Effector CD4-positive, alpha-beta T cell (primary cell): ENCODE results near the gene ATG4B.
"Not testable (repeated sequence)": the region's sequence is repeated elsewhere in the genome, so short reads cannot be mapped to it uniquely, and the experiment has no call there.

ENCODE experiments used
- DNase-seq: peaks from one replicate; pipeline ENCODE4 v3.0.0-alpha.2; 2020

Gene ATG4B

DNA sequence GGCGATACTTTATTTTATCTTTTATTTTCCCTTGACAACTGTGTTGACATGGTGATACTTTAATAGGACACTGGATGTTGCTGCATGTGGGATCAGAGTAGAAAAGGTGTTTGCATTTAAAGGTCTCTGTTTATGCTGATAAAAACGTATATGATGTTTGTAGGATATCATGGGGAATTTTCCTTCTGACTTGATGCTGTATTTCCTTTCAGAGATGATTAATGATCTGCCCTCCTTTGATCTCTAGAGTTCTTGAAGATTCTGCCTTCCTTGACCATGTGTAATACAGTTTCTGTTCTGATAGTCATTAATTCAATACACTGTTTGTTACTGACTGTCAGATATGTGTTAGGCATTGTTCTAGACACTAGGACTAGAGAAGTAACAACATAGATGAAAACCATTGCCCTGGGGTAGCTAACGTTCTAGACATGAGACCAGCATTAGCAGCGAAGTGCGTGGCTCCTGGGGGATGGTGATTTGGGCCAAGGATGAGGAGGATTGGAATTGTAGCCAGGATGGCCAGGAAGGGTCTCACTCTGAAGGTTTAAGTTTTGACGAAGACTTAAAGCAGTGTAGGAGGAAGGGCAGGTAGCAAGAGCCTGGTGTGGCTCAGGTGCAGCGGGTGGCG is 2.8 kb downstream of the ATG4B start:
- DNase-seq: no peak

DNA sequence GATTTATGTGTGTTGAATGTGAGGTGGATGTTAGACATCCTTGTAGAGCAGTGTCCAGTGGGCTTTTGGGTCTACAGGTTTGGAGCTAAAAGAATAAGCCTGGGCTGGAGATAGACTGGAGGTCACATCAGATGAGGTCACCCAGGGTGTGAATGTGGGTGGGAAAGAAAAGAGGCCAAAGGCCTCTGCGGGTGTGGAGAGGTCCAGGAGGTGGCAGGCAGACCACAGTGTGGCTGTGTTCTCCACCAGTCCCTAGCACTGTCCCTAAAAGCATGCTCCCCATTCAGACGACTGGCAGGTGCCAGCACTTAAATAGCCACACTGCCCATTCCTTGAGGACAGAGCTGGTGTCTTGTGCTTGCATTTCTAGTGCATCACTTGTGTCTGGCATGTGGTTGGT is 4.1 kb downstream of the ATG4B start:
- DNase-seq: no peak

DNA sequence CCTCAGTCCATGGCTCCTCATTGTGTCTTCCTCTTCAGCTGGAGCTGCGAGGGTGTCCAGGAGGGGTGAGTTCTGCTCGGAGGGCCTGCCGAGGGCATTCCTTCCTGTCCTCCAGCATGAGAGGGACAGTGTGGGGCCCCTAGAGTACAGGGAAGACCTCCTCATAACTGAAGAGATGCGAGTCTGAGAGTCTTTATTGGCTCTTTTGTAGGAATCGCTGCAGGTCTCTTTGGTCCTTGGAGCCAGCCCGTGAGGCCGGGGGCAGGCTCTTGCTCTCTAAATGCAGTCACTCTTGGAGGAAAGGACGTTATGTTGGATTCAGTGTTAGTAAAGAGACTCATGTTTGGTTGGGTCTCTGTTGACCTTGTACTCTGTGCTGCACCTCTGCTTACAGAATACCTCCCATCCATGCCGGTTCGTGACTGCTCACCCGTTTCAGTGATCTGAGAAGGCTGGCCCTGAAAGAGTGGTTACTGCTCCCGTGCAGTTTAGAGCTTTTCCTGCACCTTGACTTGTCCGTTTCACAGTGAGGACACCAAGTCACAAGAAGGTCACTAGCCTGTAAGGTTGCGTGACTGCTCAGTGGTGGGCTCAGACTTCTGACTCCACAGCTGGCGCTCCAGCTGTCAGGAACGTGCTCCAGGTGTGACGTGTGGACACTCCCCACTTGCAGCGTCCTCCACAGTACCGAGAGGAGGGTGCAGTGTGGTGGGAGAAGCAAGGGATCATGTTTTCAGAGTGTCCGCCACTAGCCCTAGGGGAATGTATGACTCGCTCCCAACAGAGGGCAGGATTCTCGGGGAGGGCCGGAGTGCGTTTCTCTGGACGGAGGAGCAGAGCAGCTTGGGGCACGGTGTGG is 7.8 kb downstream of the ATG4B start:
- no peak for DNase-seq

DNA sequence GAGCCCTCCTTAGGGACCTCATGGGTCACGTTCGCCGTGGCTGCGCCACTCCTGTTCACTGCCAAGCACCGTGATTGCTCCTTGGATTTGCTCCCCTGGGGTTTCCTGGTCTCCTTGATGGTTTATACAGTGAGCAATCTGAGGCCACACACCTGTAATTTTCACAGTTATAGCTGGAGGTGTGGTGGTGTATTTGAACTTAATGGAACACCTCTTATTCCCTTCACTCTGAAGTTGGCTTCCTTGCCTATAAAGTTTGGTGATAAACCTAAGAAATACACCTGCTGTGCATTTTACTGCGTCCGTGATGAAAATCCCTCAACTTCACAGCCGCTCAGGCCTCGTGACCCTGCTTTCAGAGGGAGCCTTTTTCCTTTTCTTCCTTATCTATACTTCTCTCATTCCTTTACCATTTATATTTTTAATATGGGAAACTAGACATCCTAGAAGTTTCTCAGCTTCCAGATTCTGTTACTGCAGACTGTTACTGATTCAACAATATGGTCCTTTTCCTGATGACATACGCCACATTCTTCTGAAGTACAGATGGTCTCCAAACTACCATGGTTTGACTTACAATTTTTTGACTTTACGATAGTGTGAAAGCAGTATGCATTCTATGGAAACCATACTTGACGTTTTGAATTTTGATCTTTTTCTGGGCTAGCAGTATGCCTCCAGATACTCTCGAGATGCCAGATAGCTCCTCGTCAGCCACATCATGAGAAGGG is 8.6 kb downstream of the ATG4B start:
- no peak for DNase-seq

DNA sequence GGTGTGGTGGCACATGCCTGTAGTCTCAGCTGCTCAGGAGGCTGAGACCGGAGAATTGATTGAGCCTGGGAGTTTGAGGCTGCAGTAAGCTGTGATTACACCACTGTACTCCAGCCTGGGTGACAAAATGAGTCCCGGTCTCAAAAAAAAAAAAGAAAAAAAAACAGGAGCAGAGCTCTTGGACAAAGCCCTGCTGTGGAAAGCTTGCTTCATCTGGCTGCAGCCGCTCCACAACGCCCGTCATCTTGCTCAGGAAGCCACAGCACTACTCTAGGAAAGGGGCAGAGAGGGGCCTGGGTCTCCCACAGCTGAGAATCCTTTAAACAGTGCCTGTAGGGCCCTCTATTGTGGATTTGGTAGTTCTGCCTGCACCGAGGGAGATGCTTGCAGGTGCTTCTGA is 11.0 kb downstream of the ATG4B start:
- no peak for DNase-seq

DNA sequence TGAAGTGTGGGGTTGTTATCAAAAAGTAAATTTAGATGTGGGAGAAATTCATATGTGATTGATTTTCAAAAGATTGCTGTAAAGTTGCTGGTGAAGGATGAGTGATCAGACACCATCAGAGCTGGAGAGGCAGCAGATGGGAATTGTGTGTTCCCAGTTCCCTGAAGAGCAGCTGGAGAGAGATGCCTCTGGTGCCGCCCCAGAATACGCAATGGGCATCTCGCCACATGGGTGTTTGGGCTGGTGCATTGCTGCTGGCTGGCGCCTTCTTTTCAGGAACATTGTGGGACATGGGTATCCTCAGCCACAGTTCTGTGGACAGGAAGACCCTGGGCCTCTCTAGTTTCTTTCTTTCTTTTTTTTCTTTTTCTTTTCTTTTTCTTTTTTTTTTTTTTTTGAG is 11.9 kb downstream of the ATG4B start:
- no peak for DNase-seq

DNA sequence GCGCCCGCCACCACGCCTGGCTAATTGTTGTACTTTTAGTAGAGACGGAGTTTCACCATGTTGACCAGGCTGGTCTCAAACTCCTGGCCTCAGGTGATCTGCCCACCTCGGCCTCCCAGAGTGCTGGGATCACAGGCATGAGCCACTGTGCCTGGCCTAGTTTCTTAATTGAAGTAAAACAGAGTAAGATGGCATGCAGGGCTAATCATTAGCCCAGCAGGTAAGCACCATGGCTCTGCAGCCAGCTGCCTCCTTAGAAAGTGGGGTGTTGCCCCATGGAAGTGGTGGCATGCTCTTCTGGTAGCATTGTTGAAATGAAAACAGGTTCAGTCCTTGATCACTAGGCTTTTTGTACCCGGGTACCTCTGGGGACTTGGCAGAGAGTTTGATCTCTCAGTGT is 12.4 kb downstream of the ATG4B start:
- no peak for DNase-seq

GRCh38 chr2:241652142-241652541 is 14.6 kb downstream of the ATG4B start:
- DNase-seq: no peak

GRCh38 chr2:241652722-241653121 is 15.2 kb downstream of the ATG4B start:
- DNase-seq: no peak

DNA sequence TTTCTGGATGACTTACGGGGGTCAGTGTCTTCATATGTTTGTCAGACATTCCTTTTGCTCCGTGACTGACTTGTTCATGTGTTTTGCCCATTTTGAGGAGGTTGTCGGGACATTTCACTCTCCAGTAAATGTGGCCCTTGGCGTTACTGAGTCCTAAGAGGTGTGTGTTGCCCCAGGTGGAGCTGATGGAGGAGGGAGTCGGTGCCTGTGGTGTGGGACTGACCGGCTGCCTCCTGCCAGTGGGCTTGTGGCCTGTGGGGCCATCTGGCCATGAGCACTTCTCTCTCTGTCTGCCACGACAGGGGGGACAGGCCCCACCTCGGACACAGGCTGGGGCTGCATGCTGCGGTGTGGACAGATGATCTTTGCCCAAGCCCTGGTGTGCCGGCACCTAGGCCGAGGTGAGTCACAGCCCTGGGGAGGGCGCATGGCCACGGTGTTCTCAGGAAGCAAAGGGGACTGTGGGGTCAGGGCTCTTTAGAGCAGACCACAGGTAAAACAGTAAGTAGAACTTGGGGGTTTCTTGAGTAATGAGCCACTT is 15.8 kb downstream of the ATG4B start:
- DNase-seq: no peak

DNA sequence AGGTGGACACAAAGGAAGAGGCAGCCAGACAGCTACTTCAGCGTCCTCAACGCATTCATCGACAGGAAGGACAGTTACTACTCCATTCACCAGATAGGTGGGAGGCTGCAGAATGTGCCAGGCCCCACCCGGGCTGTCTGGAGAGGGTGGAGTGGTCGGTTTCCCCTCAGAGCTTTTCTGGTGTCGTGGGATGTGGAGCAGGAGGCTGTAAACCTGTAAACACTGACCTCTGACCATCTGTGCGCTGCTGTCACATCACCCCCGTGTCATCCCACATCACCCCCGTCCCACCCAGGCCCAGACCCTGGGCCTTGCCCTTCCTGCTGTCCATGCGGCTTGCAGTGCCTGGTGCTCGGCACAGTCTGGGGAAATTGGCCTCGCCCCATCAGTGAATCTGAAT is 17.1 kb downstream of the ATG4B start:
- DNase-seq: no peak

GRCh38 chr2:241655516-241656189 is 18.2 kb downstream of the ATG4B start:
- no peak for DNase-seq

- no peak for DNase-seq
These were observed 18.8 kb downstream of the ATG4B start for GRCh38 chr2:241656190-241656741.

DNA sequence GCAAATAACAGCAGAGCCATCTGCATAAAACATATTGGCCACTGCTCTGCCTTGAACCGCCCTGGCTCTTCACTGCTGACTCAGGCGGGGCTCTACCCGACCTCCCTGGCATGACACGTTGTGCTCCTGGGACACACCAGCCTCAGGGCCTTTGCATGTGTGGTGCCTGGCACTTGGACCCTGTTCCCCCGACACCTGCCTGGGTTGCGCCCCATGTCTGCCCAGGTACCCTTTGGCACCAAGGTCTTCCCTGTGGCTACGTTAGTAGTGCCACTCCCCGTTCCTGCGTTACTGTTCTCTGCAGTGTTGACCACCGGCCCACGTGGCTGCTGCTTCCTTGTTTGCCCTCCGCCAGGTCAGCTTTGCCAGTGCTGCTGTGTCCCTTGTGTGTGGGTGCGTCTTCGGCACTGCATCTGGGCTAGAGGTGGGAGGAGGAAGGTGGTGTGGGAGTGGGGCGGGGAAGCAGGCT is 20.3 kb downstream of the ATG4B start:
- no peak for DNase-seq

GRCh38 chr2:241658296-241658695 is 20.8 kb downstream of the ATG4B start:
- no peak for DNase-seq

DNA sequence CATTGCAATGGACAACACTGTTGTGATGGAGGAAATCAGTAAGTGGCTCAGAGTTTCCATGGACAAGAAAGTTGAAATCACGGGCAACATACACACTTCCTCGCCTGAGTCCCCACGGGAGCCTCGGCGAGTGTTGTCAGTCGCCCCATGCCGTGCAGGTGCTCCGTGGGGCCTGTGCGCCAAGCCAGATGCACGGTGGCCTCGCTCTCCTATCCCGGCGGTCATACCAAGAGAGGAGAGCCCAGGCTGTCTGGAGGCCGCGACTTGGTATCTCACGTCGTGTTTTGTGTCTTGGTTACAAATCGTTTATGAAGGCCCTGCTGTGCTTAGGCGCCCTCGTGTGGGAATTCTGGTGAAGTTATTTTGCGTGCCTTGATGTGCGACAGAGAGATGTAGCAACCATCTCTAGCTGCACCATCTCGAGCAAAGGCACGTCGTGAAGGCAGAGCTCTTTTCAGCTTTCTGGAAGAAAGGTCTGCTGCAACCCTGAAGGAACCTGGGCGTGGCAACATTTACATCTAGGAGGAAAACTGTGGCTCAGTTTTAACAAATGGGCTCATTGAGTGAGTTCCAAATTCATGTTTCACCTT is 21.8 kb downstream of the ATG4B start:
- no peak for DNase-seq

DNA sequence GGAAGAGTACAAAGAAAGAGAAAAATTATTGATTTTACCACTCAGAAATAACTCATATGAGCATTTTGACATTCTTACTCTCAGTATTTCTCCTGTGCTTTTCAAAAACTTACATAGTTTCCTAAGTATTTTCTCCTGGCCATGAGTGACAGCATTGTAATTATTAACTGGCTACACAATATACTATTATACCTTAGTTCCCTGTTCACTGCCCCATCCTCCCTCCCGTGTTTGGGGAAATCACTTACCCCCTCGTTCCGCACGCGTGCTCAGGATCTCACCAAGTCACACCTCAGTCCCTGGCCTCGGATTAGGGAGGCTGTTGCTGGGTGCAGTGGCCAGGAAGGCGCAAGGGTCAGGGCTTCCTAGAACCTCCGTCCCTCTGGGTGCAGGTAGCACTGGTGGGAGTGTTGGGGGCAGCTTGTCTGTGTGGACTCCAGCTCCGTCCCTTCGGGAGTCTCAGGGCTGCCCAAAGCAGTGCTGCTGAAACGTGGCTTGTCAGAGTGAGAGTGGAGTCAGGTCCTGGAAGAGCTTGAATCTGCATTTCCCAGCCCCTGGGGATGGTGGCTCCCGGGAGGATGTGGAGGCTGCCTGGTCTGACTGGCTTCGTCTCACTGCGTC is 23.2 kb downstream of the ATG4B start:
- no peak for DNase-seq

DNA sequence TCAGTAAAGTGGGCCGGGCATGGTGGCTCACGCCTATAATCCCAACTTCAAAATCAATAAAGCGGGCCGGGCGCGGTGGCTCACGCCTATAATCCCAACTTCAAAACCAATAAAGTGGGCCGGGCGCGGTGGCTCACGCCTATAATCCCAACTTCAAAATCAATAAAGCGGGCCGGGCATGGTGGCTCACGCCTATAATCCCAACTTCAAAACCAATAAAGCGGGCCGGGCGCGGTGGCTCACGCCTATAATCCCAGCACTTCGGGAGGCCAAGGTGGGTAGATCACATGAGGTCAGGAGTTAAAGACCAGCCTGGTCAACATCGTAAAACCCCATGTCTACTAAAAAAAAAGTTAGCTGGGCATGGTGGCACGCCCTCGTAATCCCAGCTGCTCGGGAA is 25.2 kb downstream of the ATG4B start:
- DNase-seq: not testable (repeated sequence)

DNA sequence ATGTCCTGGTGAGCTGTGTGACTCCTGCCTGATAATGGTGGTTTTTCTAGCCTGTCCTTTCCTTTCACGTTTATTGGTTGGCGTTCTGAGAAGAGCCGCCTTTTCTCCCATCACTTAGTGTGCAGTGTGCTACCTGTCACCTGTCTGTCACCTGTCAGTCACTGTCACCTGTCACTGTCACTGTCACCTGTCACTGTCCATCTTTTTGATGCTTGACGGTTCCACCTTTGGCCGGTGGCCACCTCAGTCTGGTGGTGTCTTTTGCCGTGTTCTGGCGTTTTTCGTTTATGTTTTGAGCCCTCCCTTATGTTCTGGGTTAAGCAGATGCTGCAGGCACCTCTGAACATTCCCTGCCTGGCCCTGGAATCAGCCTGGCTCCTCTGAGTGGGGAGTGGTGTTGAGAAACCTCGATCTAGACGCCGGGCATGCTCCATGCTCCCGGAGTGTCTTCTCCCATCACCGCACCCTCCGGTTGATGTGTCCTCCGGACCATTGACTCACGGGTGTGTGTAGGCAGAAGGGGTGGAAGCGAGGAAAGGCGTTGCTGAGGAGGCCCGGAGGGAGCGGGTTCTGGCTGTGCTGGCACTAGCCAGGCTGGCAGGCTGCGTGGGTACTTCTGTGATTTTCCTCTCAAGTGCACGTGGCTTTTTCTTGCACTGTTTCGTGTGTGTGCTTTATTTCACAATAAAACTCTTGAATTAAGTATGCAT is 28.4 kb downstream of the ATG4B start:
- DNase-seq: no peak

DNA sequence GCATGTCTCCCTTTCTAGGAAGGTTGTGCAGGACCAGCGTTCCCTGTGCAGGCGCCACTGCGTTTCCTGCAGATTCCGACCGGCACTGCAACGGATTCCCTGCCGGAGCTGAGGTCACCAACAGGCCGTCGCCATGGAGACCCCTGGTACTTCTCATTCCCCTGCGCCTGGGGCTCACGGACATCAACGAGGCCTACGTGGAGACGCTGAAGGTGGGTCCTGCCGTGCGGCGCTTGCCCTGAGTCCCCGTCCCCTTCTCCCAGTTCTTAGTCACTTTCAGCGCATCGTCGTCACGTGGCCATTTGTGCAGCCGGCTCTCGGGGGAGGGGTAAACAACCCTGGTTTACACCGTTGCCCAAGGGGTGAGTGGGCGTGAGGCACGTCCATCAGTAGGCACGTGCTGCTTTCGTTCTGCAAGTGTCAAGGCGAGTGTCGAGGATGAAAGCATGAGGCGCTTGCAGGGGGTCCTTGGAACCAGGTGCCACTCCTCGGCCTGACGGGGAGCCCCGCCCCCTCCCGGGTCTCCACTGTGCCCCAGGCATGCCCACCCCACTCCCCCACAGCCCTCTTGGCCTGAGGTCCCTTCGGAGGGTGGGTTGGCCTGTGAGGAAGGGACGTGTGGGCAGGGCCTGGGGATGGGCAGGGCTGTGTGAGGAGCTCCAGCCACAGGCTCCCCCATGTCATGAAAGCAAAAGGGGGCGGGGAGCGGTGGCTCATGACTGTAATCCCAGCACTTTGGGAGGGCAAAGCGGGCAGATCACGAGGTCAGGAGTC is 29.3 kb downstream of the ATG4B start:
- no peak for DNase-seq
